CD4-positive, alpha-beta T cell treated with Interleukin-4 for 1 hour (primary cell): Measurements from ENCODE around the gene SNX1.
A peak's percentile ranks its signal among the peaks of the same experiment; 100 is the strongest.
"Not testable (repeated sequence)": the region's sequence is repeated elsewhere in the genome, so short reads cannot be mapped to it uniquely, and the experiment has no call there.

ENCODE experiments used
- DNase-seq, 2 donors: peaks; one replicate each; pipeline ENCODE4 v3.0.0-alpha.2; 2020 to 2022

Gene SNX1

GRCh38 chr15:64095795-64096667 is at the start of gene SNX1:
SNX1 (plus strand) TSS chr15:64095982; CDS start chr15:64096014, 32 bp downstream.
- DNase-seq, result peak; percentile 95 to 98

- peak; percentile 60 to 68 for DNase-seq
Observed at GRCh38 chr15:64046421-64047153, 49.2 kb upstream of the SNX1 start, which contains the start of gene DAPK2. DAPK2 (minus strand) TSS chr15:64046485; CDS start chr15:64040261, 6,224 bp downstream.

- DNase-seq, result no peak
Observed at GRCh38 chr15:64048781-64049460, 46.9 kb upstream of the SNX1 start.

- no peak for DNase-seq
Observed at GRCh38 chr15:64050281-64051092, 45.3 kb upstream of the SNX1 start.

GRCh38 chr15:64051093-64051402 is 44.7 kb upstream of the SNX1 start:
- no peak for DNase-seq

GRCh38 chr15:64051407-64052259 is 44.1 kb upstream of the SNX1 start:
- no peak for DNase-seq

- DNase-seq, result no peak
Observed at GRCh38 chr15:64052925-64053491, 42.8 kb upstream of the SNX1 start.

GRCh38 chr15:64053674-64054073 is 42.1 kb upstream of the SNX1 start:
- not testable (repeated sequence) for DNase-seq

- no peak for DNase-seq
Observed at GRCh38 chr15:64058279-64058678, 37.5 kb upstream of the SNX1 start.

- not testable (repeated sequence) for DNase-seq
Observed at GRCh38 chr15:64059104-64059503, 36.7 kb upstream of the SNX1 start.

GRCh38 chr15:64060716-64061115 is 35.1 kb upstream of the SNX1 start:
- no peak for DNase-seq

GRCh38 chr15:64066451-64066850 is 29.3 kb upstream of the SNX1 start:
- no peak for DNase-seq

- DNase-seq, result peak; percentile 74 to 78
Observed at GRCh38 chr15:64067564-64068030, 28.2 kb upstream of the SNX1 start.

GRCh38 chr15:64068133-64068532 is 27.6 kb upstream of the SNX1 start:
- DNase-seq, result no peak

- DNase-seq, result no peak
Observed at GRCh38 chr15:64070106-64070505, 25.7 kb upstream of the SNX1 start.

- no peak for DNase-seq
Observed at GRCh38 chr15:64070965-64071851, 24.6 kb upstream of the SNX1 start.

- no peak for DNase-seq
Observed at GRCh38 chr15:64071931-64072765, 23.6 kb upstream of the SNX1 start.

- no peak for DNase-seq
Observed at GRCh38 chr15:64072812-64073211, 23.0 kb upstream of the SNX1 start.

- DNase-seq, result not testable (repeated sequence)
Observed at GRCh38 chr15:64073496-64073895, 22.3 kb upstream of the SNX1 start.
